GM18505 (cell line): Measurements from ENCODE around the gene C5orf63.
"Not testable (repeated sequence)": the region's sequence is repeated elsewhere in the genome, so short reads cannot be mapped to it uniquely, and the experiment has no call there.

Experiments used
- ATAC-seq: cut with Tn5 transposase; IDR thresholded peaks from one replicate; pipeline ENCODE4 v1.9.1; 2021; ENCODE audit not compliant: unreplicated experiment
- POLR2A ChIP-seq: IDR thresholded peaks from 4 replicates; pipeline ENCODE4 v1.6.1; 2011; ENCODE audit warnings: borderline replicate concordance; ENCODE audit not compliant: insufficient read depth, insufficient read length; ENCODE audit errors: extremely low read depth

C5orf63 gene

DNA sequence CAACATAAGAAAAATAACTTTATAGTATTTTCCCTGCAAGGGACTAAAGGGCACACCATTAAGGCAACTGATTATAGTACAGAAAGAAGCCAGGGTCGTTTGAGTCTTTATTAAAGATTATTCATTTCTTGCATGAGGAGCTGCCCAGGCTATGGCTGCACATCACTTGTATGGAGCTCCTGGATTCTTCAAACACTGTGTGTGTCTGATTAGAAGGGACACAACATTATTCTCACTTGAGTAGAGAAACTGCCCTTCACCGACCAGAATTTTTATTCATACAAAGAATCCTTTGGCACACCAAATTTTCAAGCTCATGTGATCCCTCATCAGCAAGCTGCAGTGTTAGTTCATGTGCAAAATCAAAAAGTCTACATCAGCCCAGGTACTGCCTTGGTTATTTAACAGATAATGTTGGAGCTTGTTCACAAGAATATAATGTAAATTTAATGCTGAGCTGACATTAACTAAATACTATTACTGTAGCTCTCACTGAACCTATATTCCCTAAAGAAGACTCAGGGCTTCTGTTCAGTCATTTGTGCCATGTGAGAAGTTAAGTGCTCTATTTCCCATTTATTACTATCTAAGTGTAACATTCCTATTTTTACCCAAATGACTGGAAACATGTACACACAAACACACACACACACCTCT lies 9.9 kb downstream of the C5orf63 start:
- no peak for TF ChIP-seq POLR2A

DNA sequence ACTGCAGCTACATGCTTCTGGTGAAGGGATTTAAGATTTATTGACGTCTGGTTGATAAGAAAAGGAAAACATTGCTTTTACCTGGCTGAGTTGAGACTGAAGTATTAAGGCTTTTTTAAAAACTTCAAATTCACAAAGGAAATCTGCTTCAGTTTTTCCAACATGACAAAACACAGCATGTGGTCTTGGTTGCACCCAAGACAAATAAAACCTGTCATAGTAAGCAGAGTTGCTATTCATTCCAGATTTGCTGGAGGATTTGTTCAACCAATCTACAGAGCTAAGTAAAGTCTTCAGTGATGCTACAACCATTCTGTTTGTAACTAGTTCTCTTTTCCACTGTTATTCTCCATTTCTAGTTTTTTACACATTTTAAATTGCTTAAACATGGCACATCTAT lies 11.3 kb downstream of the C5orf63 start:
- ATAC-seq = no peak
- no peak for TF ChIP-seq POLR2A

More for the DNA sequence above, 9.9 kb downstream of the C5orf63 start:
- no peak for ATAC-seq

GRCh38 chr5:127061537-127061936 lies 11.8 kb downstream of the C5orf63 start:
- TF ChIP-seq POLR2A = no peak
- no peak for ATAC-seq

DNA sequence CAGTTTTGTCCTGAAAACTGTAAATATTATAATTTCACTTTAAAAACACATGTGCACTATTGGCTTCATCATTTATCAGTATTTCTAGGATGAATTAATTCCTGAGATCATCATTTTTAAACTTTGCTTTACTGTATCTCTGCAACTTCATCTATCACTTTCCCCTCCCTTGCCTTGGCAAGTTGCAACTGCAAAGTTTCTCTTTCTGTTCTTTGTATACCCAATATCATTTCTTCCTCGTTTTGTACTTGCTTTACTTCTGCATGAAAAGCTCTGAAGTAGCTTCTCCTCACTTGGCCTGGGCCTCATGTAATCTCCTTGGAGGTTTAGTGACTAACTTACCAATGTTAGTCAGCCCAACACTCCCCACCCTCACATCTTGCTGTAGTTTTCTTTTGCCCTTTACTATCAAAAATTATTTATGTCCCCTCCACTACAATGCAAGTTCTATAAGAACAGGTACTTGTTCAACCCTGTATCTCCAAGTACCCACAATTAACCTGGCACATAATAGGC lies 12.8 kb downstream of the C5orf63 start:
- TF ChIP-seq POLR2A = no peak
- ATAC-seq = no peak

DNA sequence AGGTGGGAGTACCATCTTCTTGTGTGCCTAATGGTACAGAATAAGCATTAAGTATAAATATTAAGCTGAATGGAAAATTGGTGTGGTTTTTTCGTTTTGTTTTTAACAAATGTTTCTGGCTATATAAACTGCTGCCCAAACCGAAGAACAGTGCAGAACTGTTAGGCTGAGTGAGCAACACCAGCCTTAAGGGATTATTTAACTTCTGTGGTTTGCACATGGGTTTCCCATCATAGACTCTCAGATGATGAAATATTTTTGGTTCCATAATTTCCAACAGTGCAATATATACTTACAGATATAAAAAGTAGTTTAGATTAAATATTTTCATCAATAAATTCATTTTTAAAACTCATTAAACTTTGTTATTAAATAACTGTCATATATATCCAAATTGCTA lies 16.4 kb downstream of the C5orf63 start:
- ATAC-seq = no peak
- TF ChIP-seq POLR2A = no peak

DNA sequence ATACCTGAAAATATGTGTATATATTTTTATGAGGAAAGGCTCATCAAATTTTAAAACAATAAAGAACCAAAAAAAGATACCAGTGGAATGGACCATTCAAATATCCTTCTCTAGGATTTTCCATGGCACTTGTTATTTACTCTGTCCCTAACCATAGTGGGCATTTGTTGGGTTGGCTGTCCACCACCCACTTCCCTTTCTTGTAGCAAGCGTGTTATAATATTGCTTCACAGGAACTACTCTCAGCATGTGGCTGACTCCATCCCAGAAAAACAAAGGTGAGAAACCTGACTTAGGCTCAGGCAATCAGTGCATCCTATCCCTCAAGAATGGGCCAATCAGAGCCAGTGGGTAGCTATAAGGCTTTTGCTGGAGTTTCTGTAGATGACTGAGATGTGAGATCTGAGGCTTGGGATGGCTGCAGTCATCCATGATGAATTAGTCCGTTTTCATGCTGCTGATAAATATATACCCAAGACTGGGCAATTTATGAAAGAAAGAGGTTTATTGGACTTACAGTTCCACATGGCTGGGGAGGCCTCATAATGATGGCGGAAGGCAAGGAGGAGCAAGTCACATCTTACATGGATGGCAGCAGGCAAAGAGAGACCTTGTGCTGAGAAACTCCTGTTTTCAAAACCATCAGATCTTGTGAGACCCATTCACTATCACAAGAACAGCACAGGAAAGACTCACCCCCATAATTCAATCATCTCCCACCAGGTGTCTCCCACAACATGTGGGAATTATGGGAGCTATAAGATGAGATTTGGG lies 17.2 kb downstream of the C5orf63 start:
- TF ChIP-seq POLR2A = no peak

GRCh38 chr5:127053551-127053950 lies 19.8 kb downstream of the C5orf63 start:
- not testable (repeated sequence) for ATAC-seq

More for the DNA sequence above, 17.2 kb downstream of the C5orf63 start:
- ATAC-seq = no peak

DNA sequence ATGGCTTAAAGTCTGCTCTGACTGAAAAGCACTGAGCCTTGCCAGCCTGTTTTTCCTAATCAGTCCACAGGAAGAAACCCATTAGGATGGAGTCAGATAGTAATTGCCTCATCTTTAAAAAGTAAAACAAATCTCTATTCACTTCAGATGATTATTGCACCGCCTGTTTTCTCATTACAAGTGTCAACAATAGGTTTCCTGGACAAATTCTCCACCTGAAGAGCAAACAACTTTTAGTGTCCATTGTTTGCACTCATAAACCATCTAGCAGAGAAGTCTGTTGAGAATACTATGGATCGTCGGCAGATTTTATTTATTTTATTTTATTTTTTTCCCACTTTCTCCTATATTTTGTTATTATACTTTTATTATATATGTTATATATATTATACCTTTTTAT lies 20.3 kb downstream of the C5orf63 start:
- no peak for ATAC-seq
- TF ChIP-seq POLR2A = no peak

- TF ChIP-seq POLR2A = no peak
These were observed 21.7 kb downstream of the C5orf63 start for GRCh38 chr5:127051591-127051990.

GRCh38 chr5:127046343-127047072 lies 26.8 kb downstream of the C5orf63 start:
- no peak for TF ChIP-seq POLR2A
- ATAC-seq = no peak

More at GRCh38 chr5:127051591-127051990, 21.7 kb downstream of the C5orf63 start:
- no peak for ATAC-seq

DNA sequence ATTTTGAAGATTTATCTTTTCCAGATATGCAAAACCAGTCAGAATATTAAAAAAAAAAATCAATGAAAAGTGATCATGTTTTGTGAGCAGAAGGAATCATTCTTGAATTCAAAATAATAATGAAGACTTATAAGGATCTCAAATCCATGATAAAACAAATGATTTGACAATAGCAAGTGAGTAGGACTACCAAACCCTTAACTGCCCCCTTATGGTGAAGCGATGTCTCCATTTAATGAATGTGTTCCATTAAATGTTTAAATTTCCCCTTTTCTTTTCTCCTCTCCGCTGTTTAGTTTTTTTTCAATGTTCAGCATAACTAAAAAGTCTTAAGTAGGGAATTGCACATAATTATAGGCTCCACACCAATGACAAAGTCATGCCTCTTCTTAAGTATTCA lies 30.7 kb downstream of the C5orf63 start:
- ATAC-seq = no peak
- no peak for TF ChIP-seq POLR2A

DNA sequence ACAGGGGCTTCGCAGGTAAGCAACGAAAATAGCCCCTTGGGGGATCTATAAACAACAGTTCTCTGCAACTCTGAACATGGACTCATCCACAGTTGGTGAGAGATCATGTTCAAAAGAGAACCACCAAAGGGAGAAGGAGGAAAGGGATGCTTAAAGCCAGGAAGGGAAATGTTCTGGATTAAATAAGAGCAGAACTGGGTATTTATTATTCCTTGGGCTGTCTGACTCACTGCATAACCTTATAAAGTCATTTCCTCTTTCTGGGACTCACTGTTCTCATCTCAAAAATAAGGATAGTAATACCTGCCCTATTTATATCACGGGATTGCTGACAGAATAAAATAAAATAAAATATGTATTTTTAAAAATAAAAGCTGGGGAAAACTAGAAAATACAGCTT lies 31.7 kb downstream of the C5orf63 start:
- ATAC-seq = no peak
- TF ChIP-seq POLR2A = no peak

GRCh38 chr5:127040796-127041520 lies 32.3 kb downstream of the C5orf63 start:
- no peak for ATAC-seq

DNA sequence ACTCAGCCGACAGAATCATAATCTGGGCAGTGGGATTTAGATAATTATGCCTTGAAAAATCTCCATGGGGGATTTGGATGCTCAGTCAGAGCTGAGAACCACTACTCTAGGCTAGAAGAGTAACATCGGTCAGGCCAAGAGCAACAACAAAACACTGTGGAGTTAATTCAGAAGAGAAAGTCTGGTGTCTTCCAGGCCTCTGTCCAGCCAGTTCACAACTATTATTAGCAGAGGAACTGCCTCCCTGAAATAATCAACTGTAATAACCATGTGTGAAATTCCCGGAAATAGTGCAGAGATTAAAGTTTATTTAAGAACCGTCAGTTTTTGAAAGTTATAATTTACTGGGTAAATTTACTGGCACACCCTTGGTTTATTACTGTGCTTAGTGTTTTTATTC lies 34.8 kb downstream of the C5orf63 start:
- no peak for ATAC-seq
- TF ChIP-seq POLR2A = no peak

More at GRCh38 chr5:127040796-127041520, 32.3 kb downstream of the C5orf63 start:
- TF ChIP-seq POLR2A = no peak

- no peak for TF ChIP-seq POLR2A
- ATAC-seq = no peak
These were observed 41.5 kb downstream of the C5orf63 start for GRCh38 chr5:127031863-127032232.
